Mucosa of rectum (tissue), 2 donors: Measurements from ENCODE around the gene VWA3A.
"Not testable (repeated sequence)": the region's sequence is repeated elsewhere in the genome, so short reads cannot be mapped to it uniquely, and the experiment has no call there.

Experiments
- H3K27ac ChIP-seq, 2 donors: one replicate each; pipeline ENCODE4 v1.7.0; 2013; ENCODE audit warnings: inconsistent platforms in 2 of 2, low read depth in 2 of 2, low read length in 2 of 2
- H3K27me3 ChIP-seq, 2 donors: one replicate each; pipeline ENCODE4 v1.7.0; 2013; ENCODE audit warnings: low read length in 2 of 2; ENCODE audit not compliant: control insufficient read depth in 2 of 2, insufficient read depth in 2 of 2
- H3K36me3 ChIP-seq, 2 donors: one replicate each; pipeline ENCODE4 v1.7.0; 2013; ENCODE audit warnings: low read length in 2 of 2; ENCODE audit not compliant: control insufficient read depth in 2 of 2, insufficient read depth in 2 of 2
- H3K4me1 ChIP-seq, 2 donors: one replicate each; pipeline ENCODE4 v1.7.0; 2013; ENCODE audit warnings: low read length in 2 of 2, mild to moderate bottlenecking in 1 of 2; ENCODE audit not compliant: control insufficient read depth in 2 of 2, insufficient read depth in 2 of 2
- H3K4me3 ChIP-seq, 2 donors: one replicate each; pipeline ENCODE4 v1.7.0; 2013; ENCODE audit warnings: low read length in 2 of 2
- H3K9ac ChIP-seq, 2 donors: one replicate each; pipeline ENCODE4 v1.7.0; 2013; ENCODE audit warnings: low read length in 2 of 2, low read depth in 1 of 2, mild to moderate bottlenecking in 1 of 2
- H3K9me3 ChIP-seq, 2 donors: one replicate each; pipeline ENCODE4 v1.7.0; 2013; ENCODE audit warnings: low read length in 2 of 2; ENCODE audit not compliant: control insufficient read depth in 2 of 2
- donor health status: healthy.
- donor health status: Normal muscosa, but diverticular disease.

Gene VWA3A

DNA sequence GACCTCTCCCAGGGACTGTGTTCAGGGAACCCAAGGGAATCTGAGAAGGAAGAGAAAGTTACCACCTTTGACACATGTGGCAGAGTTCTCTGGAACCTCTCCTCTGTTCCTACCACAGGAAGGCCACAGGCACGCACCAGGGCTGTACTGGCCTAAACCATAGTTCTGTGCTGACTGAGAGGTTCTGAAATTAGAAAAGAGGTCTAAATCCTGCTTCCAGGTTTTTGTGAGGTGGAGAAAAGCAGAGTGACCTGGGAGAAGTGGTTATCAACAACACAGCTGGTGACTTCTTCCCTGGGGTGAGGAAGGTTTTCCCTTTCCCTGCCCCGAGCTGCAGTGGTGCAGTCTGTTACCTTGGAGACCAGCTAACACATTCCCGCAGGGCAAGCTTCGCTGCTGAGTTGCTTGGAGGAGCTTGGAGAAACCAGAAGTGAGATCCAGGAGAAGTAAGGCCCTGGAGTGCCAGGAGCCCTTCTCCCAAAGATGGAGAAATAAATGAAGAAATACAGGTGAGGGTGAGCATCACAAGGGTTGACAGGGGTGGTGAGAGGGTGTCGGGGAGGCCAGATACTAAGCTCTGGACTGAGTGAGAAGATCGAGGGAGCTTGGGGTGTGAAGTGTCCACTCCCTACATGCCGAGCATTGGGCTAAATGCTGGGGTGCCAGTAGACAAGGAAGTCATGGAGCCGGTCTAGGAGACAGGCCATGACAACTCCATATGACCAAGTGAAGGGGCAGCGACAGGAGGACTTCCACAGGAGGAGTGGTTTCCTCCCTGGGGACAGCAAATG is at the start of gene VWA3A:
Gene VWA3A (plus strand): TSS at position 399 of the 791 bp plus-strand sequence. CDS start 97 bp downstream, at position 496.
- Histone ChIP-seq H3K9me3 (no peaks in the 10 kb centered on the region), H3K4me3 (no peak within 1 kb of the TSS), H3K9ac (no peak within 1 kb of the TSS), H3K27me3 (no peaks in the 10 kb centered on the region), H3K36me3 (no peaks in the 10 kb centered on the region), H3K4me1 (no peaks in the 10 kb centered on the region), H3K27ac (no peak within 1 kb of the TSS)

- not testable (repeated sequence) for H3K9me3 ChIP-seq, H3K36me3 ChIP-seq, H3K4me1 ChIP-seq, H3K27me3 ChIP-seq, H3K27ac ChIP-seq, H3K9ac ChIP-seq, H3K4me3 ChIP-seq
Observed at GRCh38 chr16:22043882-22044281, 48.5 kb upstream of the VWA3A start.

DNA sequence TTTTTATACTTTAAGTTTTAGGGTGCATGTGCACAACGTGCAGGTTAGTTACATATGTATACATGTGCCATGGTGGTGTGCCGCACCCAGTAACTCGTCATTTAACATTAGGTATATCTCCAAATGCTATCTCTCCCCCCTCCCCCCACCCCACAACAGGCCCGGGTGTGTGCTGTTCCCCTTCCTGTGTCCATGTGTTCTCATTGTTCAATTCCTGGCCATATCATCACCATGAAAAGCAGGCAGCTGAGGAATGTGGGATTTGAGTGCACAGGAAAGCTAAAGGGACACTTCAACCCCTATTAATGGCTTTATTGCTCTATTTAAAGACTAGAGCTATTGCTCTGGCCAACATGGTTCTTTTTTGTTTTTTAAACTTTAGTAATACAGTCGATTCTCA is 46.5 kb upstream of the VWA3A start:
- H3K27me3 ChIP-seq, H3K9me3 ChIP-seq, H3K27ac ChIP-seq, H3K9ac ChIP-seq, H3K4me1 ChIP-seq, H3K4me3 ChIP-seq, H3K36me3 ChIP-seq: not testable (repeated sequence)

GRCh38 chr16:22050963-22051362 is 41.4 kb upstream of the VWA3A start:
- H3K4me1 ChIP-seq, result no peaks in the 10 kb centered on the region
- H3K27me3 ChIP-seq, result no peaks in the 10 kb centered on the region
- no peaks in the 10 kb centered on the region for H3K36me3 ChIP-seq
- no peak overlapping the region for H3K4me3 ChIP-seq
- no peaks in the 10 kb centered on the region for H3K9me3 ChIP-seq
- H3K27ac ChIP-seq, result no peak overlapping the region
- H3K9ac ChIP-seq, result no peak overlapping the region

DNA sequence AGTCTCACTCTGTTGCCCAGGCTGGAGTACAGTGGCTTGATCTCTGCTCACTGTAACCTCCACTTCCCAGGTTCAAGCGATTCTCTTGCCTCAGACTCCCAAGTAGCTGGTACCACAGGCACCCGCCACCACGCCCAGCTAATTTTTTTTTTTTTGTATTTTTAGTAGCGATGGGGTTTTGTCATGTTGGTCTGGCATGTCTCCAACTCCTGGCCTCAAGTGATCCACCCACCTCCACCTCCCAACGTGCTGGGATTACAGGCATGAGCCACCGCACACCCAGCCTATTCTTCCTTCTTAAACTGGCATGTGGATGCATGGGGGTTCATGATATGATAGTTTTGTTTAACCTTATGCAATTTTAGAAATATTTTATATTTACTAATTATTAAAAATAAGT is 39.4 kb upstream of the VWA3A start:
- H3K4me3 ChIP-seq, result no peak overlapping the region
- H3K36me3 ChIP-seq, result no peaks in the 10 kb centered on the region
- H3K27me3 ChIP-seq, result no peaks in the 10 kb centered on the region
- no peaks in the 10 kb centered on the region for H3K9me3 ChIP-seq
- no peak overlapping the region for H3K27ac ChIP-seq
- no peaks in the 10 kb centered on the region for H3K4me1 ChIP-seq
- no peak overlapping the region for H3K9ac ChIP-seq

DNA sequence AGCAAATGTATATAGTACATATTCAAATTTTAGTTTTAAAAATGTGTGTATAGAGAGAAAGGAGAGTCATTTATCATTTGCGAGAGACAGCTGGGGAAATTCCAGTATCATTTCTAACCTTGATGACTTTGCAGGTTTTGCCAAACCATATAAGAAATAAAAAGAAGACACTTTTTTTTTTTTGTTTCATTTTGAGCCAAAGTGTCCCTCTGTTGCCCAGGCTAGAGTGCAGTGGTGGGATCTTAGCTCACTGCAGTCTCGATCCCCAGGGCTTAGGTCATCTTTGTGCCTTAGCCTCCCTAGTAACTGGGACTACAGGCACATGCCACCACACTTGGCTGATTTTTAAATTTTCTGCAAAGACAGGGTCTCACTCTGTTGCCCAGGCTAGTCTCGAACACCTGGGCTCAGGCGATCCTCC is 38.4 kb upstream of the VWA3A start:
- no peak overlapping the region for H3K9ac ChIP-seq
- H3K4me3 ChIP-seq, result no peak overlapping the region
- H3K9me3 ChIP-seq, result no peaks in the 10 kb centered on the region
- H3K27ac ChIP-seq, result no peak overlapping the region
- H3K27me3 ChIP-seq, result no peaks in the 10 kb centered on the region
- H3K36me3 ChIP-seq, result no peaks in the 10 kb centered on the region
- no peaks in the 10 kb centered on the region for H3K4me1 ChIP-seq

- no peaks in the 10 kb centered on the region for H3K9me3 ChIP-seq
- H3K4me3 ChIP-seq, result no peak overlapping the region
- H3K27me3 ChIP-seq, result no peaks in the 10 kb centered on the region
- no peak overlapping the region for H3K27ac ChIP-seq
- H3K36me3 ChIP-seq, result no peaks in the 10 kb centered on the region
- no peaks in the 10 kb centered on the region for H3K4me1 ChIP-seq
- no peak overlapping the region for H3K9ac ChIP-seq
Observed at GRCh38 chr16:22054847-22055590, 37.3 kb upstream of the VWA3A start.

GRCh38 chr16:22055881-22056280 is 36.5 kb upstream of the VWA3A start:
- Histone ChIP-seq H3K27ac (no peak overlapping the region), H3K4me3 (no peak overlapping the region), H3K9me3 (no peaks in the 10 kb centered on the region), H3K27me3 (no peaks in the 10 kb centered on the region), H3K36me3 (no peaks in the 10 kb centered on the region), H3K9ac (no peak overlapping the region), H3K4me1 (no peaks in the 10 kb centered on the region)

- H3K27ac ChIP-seq, result no peak overlapping the region
- H3K27me3 ChIP-seq, result no peaks in the 10 kb centered on the region
- H3K9me3 ChIP-seq, result no peaks in the 10 kb centered on the region
- no peaks in the 10 kb centered on the region for H3K4me1 ChIP-seq
- no peak overlapping the region for H3K9ac ChIP-seq
- H3K36me3 ChIP-seq, result no peaks in the 10 kb centered on the region
- H3K4me3 ChIP-seq, result no peak overlapping the region
Observed at GRCh38 chr16:22063888-22064467, 28.4 kb upstream of the VWA3A start.

GRCh38 chr16:22065252-22065651 is 27.1 kb upstream of the VWA3A start:
- Histone ChIP-seq H3K36me3 (no peaks in the 10 kb centered on the region), H3K27me3 (no peaks in the 10 kb centered on the region), H3K27ac (no peak overlapping the region), H3K9ac (no peak overlapping the region), H3K4me1 (no peaks in the 10 kb centered on the region), H3K9me3 (no peaks in the 10 kb centered on the region), H3K4me3 (no peak overlapping the region)
